Thyroid gland (tissue), 4 donors: ENCODE data around the gene KCNQ1OT1. TPM values are rescaled to one million over a fixed set of nuclear protein-coding genes. Genes with fewer than 3 reads are reported as not detected.

Experiments
- DNase-seq, 2 donors: peaks; one replicate each; pipeline ENCODE4 v3.0.0-alpha.2; 2019
- H3K27ac ChIP-seq, 3 donors: fragments of 200-600 bp; sonication (generic); 1 replicate in 2 of 3; 2 replicates in 1 of 3; pipeline ENCODE4 v1.5.1; 2016 to 2019; ENCODE audit warnings: mild to moderate bottlenecking in 1 of 3, moderate library complexity in 1 of 3
- H3K27me3 ChIP-seq: fragments of 200-600 bp; sonication (generic); one replicate; pipeline ENCODE4 v1.5.1; 2019
- H3K36me3 ChIP-seq, 2 donors: fragments of 200-600 bp; sonication (generic); one replicate each; pipeline ENCODE4 v1.5.1; 2016 to 2019
- H3K4me1 ChIP-seq, 2 donors: fragments of 200-600 bp; sonication (generic); one replicate each; pipeline ENCODE4 v1.5.1; 2017 to 2019
- H3K4me3 ChIP-seq, 3 donors: fragments of 200-600 bp; sonication (generic); replicated peaks in 1 of 3; 1 replicate in 2 of 3; 2 replicates in 1 of 3; pipeline ENCODE4 v1.5.1; 2016; ENCODE audit warnings: mild to moderate bottlenecking in 1 of 3
- H3K9me3 ChIP-seq: fragments of 200-600 bp; sonication (generic); one replicate; pipeline ENCODE4 v1.5.1; 2017
- CTCF ChIP-seq, 6 experiments: fragments of 200-600 bp in 3 of 6; fragments of 450-650 bp in 3 of 6; sonication (generic) in 3 of 6; IDR thresholded peaks; one replicate each; pipeline ENCODE4 v1.5.1; 2016 to 2019; ENCODE audit warnings: antibody characterized with exemption in 6 of 6, mild to moderate bottlenecking in 2 of 6, inconsistent platforms in 1 of 6, moderate library complexity in 1 of 6
- POLR2A ChIP-seq, 2 donors: fragments of 450-650 bp; IDR thresholded peaks; one replicate each; pipeline ENCODE4 v1.6.1; 2017; ENCODE audit warnings: antibody characterized with exemption in 2 of 2, mild to moderate bottlenecking in 2 of 2, moderate library complexity in 1 of 2
- WGBS, 2 donors: methylation state at CpG; one replicate each; pipeline ENCODE4 v1.1.5; 2017; 5-methylcytosine and 5-hydroxymethylcytosine counted together
- intact Hi-C: fragments of 100-400 bp; cut with DNase I; formaldehyde crosslinking; loops from one replicate; pipeline ENCODE4 v1.15.1; 2023
- total RNA-seq, 4 donors: library from RNA; depleted of rRNA; stranded (reverse); fragments of >200 nt; gene quantifications; one replicate each; pipeline ENCODE4 v1.2.3, GENCODE V29; 2016

Gene KCNQ1OT1
- total RNA-seq, 4 donors from 2014 or later = 2.0 to 4.1 (median 3.2) TPM

- Histone ChIP-seq H3K27me3 (no peaks in the 10 kb centered on the region), H3K27ac (peak overlapping the region in 1 of 3 donors; percentile 10), H3K4me1 (peaks cover 17 to 26% of the 10 kb centered on the region in 2 donors), H3K36me3 (no peaks in the 10 kb centered on the region), H3K4me3 (no peak overlapping the region), H3K9me3 (no peaks in the 10 kb centered on the region)
- peak; percentile 39 to 46 for DNase-seq
- intact Hi-C loops = loop anchor here (10.0 kb wide), 1 partner anchor 181 kb away; the partner anchor contains the start of gene CDKN1C
- no peak for TF ChIP-seq CTCF (IDR thresholded peaks at IDR 0.05)
- peak in 1 of 2 donors; percentile 6 for TF ChIP-seq POLR2A (IDR thresholded peaks at IDR 0.05)
- WGBS, 2 donors = 31 to 40% methylated on average over 15 to 16 of the region's 16 CpGs
Measured at GRCh38 chr11:2703363-2704141, 3.8 kb upstream of the KCNQ1OT1 start.

GRCh38 chr11:2702771-2703362, 3.1 kb upstream of the KCNQ1OT1 start:
- TF ChIP-seq POLR2A (IDR thresholded peaks at IDR 0.05) (no peak), CTCF (IDR thresholded peaks at IDR 0.05) (no peak)
- H3K4me1 ChIP-seq = peaks cover 16 to 22% of the 10 kb centered on the region in 2 donors
- intact Hi-C loops = loop anchor here (10.0 kb wide), 1 partner anchor 182 kb away; the partner anchor contains the start of gene CDKN1C
- WGBS, 2 donors = 77 to 80% methylated on average over 16 to 17 of the region's 17 CpGs
- H3K4me3 ChIP-seq = no peak overlapping the region
- DNase-seq = peak; percentile 49 to 54
- no peaks in the 10 kb centered on the region for H3K36me3 ChIP-seq
- peak overlapping the region in 1 of 3 donors; percentile 10 for H3K27ac ChIP-seq
- H3K27me3 ChIP-seq = no peaks in the 10 kb centered on the region
- H3K9me3 ChIP-seq = no peaks in the 10 kb centered on the region

GRCh38 chr11:2701898-2702434, 2.2 kb upstream of the KCNQ1OT1 start:
- TF ChIP-seq POLR2A (IDR thresholded peaks at IDR 0.05) (no peak), CTCF (IDR thresholded peaks at IDR 0.05) (no peak)
- intact Hi-C loops = loop anchor here (10.0 kb wide), 1 partner anchor 183 kb away; the partner anchor contains the start of gene CDKN1C
- H3K27me3 ChIP-seq = no peaks in the 10 kb centered on the region
- DNase-seq = no peak
- no peak overlapping the region for H3K4me3 ChIP-seq
- H3K9me3 ChIP-seq = no peaks in the 10 kb centered on the region
- 94 to 98% methylated on average over 5 of the region's 5 CpGs for WGBS, 2 donors
- peaks cover 23 to 29% of the 10 kb centered on the region in 2 donors for H3K4me1 ChIP-seq
- no peak overlapping the region for H3K27ac ChIP-seq
- H3K36me3 ChIP-seq = no peaks in the 10 kb centered on the region

GRCh38 chr11:2701230-2701629, 1.4 kb upstream of the KCNQ1OT1 start:
- Histone ChIP-seq H3K27ac (peak overlapping the region in 2 of 3 donors; percentile 87 to 89), H3K4me3 (no peak overlapping the region), H3K9me3 (no peaks in the 10 kb centered on the region), H3K27me3 (no peaks in the 10 kb centered on the region), H3K4me1 (peaks cover 23 to 30% of the 10 kb centered on the region in 2 donors), H3K36me3 (no peaks in the 10 kb centered on the region)
- intact Hi-C loops = loop anchor here (10.0 kb wide), 1 partner anchor 184 kb away; the partner anchor contains the start of gene CDKN1C
- TF ChIP-seq POLR2A (IDR thresholded peaks at IDR 0.05) (no peak), CTCF (IDR thresholded peaks at IDR 0.05) (no peak)
- no peak for DNase-seq
- WGBS, 2 donors = 88 to 90% methylated on average over 6 of the region's 7 CpGs
